ENCODE results near the gene RAB9A. TPM values are rescaled to one million over a fixed set of nuclear protein-coding genes. Genes with fewer than 3 reads are reported as not detected.

The RAB9A gene
- total and polyA plus RNA-seq, 2 of the 8 experiments (the other 6 are each of a cell fraction or from before 2014, with no cell fraction given), result 21.8 to 34.0 TPM

GRCh38 chrX:13695601-13696115 is 6.7 kb downstream of the RAB9A start (continued):
- TF ChIP-seq ATF2 (IDR thresholded peaks at IDR 0.05; ENCODE audit: low read length) (no peak), CTCF (IDR thresholded peaks at IDR 0.05; ENCODE audit: control extremely low read depth in 1 of 3, insufficient read depth in 1 of 3, low read depth in 1 of 3, low read length in 3 of 3) (no peak), CHD7 (IDR thresholded peaks at IDR 0.05; ENCODE audit: insufficient replicate concordance, low read length) (no peak), EZH2 (IDR thresholded peaks at IDR 0.05; ENCODE audit: low read depth, low read length, severe bottlenecking) (no peak), CHD1 (IDR thresholded peaks at IDR 0.05; ENCODE audit: low read depth, low read length) (no peak), MAFK (IDR thresholded peaks at IDR 0.05; ENCODE audit: low read depth, low read length) (no peak), SP4 (IDR thresholded peaks at IDR 0.05; ENCODE audit: low read length) (no peak)

Data from H1 (cell line).